Measurements from ENCODE around the gene MUC20. TPM values are rescaled to one million over a fixed set of nuclear protein-coding genes. Genes with fewer than 3 reads are reported as not detected.
"Not testable (repeated sequence)": the region's sequence is repeated elsewhere in the genome, so short reads cannot be mapped to it uniquely, and the experiment has no call there.

Gene MUC20, protein sequence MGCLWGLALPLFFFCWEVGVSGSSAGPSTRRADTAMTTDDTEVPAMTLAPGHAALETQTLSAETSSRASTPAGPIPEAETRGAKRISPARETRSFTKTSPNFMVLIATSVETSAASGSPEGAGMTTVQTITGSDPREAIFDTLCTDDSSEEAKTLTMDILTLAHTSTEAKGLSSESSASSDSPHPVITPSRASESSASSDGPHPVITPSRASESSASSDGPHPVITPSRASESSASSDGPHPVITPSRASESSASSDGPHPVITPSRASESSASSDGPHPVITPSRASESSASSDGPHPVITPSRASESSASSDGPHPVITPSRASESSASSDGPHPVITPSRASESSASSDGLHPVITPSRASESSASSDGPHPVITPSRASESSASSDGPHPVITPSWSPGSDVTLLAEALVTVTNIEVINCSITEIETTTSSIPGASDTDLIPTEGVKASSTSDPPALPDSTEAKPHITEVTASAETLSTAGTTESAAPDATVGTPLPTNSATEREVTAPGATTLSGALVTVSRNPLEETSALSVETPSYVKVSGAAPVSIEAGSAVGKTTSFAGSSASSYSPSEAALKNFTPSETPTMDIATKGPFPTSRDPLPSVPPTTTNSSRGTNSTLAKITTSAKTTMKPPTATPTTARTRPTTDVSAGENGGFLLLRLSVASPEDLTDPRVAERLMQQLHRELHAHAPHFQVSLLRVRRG
- 0.17 and 0.39 TPM in 2 replicates for total RNA-seq (2014; rRNA removed; shearing (Covaris generic))

DNA sequence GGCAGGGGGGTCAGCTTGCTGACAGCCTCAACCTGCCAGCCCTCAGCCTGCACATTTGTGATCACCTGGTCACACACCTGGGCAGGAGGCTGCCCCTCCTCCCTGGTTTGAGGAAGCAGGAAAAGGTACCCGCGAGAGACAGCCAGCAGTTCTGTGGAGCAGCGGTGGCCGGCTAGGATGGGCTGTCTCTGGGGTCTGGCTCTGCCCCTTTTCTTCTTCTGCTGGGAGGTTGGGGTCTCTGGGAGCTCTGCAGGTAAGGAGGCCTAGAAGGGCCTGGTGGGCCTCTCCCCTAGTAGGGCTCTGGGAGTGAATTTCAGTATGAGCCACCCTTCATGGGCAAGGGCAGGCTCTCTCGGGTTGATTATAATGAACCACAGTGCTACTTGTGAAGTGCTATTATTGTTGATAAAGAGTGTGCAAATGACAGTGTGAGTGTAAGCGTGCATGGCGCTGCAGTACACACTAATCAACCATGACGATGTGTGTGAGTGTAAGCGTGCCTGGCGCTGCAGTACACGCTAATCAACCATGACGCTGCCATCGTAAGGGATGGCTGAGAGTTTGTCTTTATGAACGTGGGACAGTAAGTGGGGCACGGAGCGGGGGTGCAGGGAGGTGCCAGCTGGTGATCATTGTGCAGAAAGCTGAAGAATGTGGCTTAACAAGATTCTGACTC is at the start of gene MUC20:
TSS of gene MUC20 (plus strand) at position 148 of the 676 bp plus-strand sequence. CDS start at position 178, 30 bp downstream.
- DNase-seq (ENCODE audit: low spot score) = not testable (repeated sequence)

DNA sequence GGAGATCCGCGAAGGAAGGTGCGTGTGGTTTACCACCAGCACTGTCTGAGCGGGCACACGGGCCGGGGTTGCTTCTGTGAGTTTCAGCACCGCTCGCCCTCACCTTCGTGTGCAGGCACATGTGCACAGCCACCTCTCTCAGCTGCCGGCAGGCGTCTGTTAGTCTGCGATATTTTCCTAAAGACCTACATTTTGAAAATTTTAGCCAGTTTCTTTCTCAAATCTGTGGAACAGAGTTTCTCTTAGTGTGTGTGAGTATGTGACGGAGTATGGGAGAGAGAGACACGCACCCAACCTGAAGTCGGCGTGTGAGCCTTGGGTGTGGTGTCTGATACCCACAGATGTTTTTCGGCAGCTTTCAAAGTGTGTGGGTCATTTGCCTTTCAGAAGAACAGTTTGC is 49.5 kb upstream of the MUC20 start:
- not testable (repeated sequence) for DNase-seq (ENCODE audit: low spot score)

DNA sequence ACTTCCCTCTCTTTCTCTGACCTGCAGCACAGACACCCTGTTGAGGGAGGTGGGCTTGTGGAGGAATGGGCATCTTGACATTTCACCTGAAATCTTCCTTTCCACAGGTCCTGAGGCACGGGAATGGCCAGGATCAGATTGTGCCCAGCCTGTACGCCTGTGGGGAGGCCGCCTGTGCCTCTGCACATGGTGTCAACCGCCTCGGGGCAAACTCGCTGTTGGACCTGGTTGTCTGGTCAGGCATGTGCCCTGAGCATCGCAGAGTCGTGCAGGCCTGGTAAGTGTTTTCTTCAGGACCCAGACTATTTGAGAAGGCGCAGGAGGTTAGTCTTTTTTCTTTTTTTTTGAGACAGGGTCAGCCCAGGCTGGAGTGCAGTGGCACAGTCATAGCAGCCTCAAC is 47.1 kb upstream of the MUC20 start:
- DNase-seq (ENCODE audit: low spot score) = not testable (repeated sequence)

DNA sequence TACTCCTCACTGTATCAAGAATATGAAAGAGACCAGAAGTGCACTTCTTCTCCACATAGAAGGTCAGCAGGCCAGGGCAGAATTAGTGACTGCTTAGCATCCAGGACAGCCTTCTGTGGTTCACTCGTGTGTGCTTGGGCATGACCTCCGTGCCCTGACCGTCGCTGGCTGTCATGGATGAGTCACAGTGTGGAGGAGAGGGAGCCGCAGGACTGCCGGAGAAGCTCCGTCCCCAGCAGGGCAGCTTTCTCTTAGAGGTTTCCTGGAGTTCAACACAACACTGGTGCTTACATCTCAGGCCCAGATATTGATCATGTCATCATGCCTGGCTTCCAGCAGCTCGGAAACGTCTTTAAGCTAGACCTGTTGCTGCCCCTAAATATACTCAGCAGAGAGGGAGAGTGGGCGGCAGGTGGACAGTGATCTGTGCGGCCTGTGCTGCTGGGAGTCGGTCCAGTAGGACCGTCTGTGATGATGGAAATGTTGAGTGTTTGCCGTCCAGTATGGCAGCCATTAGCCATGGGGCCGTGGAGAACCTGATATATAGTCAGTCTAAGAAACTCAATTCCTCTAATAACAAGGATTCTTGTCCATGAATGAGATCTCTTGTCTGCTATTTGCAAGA is 42.3 kb upstream of the MUC20 start:
- not testable (repeated sequence) for DNase-seq (ENCODE audit: low spot score)

DNA sequence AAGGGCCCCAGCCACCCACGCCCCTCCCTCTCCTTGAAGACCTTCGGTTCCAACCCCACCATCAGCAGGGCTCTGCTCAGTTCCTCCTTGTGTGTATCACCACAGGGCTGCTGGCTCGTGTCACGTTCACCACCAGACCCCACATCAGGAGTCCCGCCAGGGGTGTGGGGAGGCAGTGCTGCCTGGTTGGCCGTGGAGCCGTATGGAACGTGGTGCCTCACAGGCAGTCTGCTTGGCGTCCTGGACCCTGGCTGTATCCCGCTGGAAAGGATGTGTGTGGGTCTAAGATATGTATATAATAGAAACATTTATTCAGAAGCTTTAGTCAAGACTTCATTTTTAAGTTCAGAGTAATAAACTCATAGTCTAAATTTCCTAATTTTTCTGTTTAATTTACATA is 40.1 kb upstream of the MUC20 start:
- not testable (repeated sequence) for DNase-seq (ENCODE audit: low spot score)

DNA sequence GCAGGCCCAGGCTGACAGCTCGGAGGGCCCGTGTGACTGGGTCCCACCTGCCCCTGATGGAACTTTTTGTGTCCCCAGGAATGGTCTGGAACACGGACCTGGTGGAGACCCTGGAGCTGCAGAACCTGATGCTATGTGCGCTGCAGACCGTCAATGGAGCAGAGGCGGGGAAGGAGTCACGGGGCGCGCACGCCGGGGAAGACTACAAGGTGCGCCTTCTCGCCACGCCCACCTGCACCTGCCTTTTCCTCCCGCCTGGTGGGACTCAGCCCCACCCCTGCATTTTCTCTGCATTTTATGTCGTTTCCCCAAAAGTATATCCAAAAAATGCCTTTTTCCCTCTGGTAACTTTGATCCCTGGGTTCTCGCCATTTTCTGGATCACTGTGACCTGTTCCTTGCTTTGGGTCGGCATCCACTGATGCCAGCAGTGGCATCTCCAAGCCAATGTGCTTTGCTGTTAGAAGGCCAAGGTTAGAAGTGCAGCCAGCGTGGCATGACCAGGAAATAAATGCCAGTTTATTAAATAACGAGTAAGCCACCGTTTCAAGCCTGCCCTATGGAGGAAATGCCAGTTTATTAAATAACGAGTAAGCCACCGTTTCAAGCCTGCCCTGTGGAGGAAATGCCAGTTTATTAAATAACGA is 39.2 kb upstream of the MUC20 start:
- DNase-seq (ENCODE audit: low spot score) = not testable (repeated sequence)

DNA sequence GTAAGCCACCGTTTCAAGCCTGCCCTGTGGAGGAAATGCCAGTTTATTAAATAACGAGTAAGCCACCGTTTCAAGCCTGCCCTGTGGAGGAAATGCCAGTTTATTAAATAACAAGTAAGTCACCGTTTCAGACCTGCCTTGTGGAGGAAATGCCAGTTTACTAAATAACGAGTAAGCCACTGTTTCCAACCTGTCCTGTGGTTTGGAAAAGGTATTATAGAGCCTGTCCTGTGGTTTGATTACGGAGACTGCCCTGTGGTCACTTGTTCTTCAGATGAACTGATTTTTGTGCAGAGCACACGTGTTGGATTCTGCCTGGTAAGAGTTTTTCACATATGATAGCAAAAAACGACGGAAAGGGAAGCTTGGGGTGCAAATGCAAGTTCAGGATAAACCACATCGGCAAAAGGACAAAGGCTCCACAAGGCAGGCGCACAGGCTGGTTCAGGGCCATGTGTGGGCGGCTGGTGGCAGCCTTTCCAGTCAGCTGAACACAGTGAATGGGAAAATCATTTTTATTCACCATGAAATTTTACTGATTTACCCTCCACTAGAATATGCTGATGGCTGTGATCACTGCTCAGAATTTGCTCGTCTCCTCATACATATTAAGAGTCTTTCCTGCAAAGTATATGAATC is 38.6 kb upstream of the MUC20 start:
- not testable (repeated sequence) for DNase-seq (ENCODE audit: low spot score)

DNA sequence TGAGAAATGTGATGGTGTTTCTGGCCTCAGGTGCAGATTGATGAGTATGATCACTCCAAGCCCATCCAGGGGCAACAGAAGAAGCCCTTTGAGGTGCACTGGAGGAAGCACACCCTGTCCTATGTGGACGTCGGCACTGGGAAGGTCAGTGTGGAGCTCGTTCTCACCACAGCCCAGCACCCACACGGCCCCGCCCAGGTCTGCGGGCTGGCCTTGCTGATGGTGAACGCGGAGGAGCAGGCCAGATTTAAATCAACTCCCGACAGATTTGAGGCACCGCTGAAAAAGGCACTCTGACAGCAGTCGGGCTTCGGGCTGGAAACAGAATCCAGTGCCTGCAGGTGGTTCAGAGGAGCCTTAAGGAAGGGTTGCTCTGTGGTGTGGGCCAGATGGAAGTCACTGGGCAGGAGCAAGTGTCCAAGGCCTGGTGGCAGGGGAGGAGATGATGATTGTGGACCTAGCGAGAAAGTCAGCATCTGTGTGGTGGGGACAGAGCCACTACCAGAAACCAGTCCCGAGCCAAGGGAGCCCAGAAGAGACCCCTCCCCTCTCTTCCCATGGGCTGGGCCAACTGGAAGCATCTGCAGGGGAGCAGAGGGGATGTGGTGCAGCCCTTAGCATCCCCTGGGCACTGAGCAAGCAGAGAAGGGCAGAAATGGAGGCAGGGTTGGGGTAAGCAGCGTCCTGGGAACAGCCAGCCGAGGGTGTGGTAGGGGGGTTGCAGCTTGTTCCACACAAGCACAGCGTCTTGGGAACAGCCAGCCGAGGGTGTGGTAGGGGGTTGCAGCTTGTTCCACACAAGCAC is 36.9 kb upstream of the MUC20 start:
- peak; percentile 2 for DNase-seq (ENCODE audit: low spot score)

DNA sequence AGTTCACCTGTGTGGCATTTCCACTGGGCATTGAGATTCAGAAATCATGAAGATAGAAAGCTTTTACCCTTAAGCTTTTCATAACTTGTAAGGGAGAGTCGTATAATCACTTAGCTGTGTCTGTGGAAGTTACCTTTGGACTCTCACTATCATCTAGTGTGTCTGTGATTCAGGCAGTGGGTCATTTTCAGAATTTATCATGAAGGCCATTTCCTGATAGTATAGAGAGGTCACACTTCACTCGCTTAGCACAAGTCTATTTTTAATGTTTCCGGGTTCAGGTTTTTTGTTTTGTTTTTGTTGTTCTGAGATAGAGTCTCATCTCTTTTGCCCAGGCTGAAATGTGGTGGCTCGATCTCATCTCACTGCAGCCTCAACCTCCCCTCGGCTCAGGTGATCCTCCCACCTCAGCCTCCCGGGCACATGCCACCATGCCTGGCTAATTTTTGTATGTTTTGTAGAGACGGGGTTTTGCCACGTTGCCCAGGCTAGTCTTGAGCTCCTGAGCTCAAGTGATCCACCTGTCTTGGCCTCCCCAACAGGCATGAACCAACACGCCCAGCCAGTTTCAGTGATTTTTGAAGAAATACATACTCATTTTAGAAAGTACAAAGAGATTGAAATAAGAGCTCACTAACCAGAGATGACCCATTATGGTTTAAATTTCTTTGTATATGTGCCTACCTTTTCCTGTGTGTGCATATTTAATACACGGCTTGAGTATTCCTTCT is 36.1 kb upstream of the MUC20 start:
- not testable (repeated sequence) for DNase-seq (ENCODE audit: low spot score)

DNA sequence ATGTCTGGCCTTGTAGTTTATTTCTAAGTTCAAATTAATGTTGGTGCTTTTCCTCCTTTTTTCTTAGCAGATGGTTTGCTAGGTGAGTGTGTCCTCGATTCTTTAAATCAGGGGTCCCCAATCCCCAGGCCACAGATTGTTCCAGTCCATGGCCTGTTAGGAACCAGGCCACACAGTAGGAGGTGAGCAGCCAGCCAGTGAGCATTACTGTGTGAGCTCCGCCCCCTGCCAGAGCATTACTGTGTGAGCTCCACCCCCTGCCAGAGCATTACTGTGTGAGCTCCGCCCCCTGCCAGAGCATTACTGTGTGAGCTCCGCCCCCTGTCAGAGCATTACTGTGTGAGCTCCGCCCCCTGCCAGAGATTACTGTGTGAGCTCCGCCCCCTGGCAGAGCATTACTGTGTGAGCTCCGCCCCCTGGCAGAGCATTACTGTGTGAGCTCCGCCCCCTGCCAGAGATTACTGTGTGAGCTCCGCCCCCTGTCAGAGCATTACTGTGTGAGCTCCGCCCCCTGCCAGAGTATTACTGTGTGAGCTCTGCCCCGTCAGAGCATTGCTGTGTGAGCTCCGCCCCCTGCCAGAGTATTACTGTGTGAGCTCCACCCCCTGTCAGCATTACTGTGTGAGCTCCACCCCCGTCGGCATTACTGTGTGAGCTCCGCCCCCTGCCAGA is 34.1 kb upstream of the MUC20 start:
- peak; percentile 2 for DNase-seq (ENCODE audit: low spot score)

DNA sequence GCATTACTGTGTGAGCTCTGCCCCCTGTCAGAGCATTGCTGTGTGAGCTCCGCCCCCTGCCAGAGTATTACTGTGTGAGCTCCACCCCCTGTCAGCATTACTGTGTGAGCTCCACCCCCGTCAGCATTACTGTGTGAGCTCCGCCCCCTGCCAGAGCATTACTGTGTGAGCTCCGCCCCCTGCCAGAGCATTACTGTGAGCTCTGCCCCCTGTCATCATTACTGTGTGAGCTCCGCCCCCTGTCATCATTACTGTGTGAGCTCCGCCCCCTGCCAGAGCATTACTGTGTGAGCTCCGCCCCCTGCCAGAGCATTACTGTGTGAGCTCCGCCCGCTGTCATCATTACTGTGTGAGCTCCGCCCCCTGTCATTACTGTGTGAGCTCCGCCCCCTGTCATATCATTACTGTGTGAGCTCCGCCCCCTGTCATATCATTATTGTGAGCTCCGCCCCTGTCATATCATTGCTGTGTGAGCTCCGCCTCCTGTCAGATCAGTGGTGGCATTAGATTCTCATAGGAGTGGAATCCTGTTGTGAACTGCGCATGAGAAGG is 33.5 kb upstream of the MUC20 start:
- DNase-seq (ENCODE audit: low spot score) = peak; percentile 13

DNA sequence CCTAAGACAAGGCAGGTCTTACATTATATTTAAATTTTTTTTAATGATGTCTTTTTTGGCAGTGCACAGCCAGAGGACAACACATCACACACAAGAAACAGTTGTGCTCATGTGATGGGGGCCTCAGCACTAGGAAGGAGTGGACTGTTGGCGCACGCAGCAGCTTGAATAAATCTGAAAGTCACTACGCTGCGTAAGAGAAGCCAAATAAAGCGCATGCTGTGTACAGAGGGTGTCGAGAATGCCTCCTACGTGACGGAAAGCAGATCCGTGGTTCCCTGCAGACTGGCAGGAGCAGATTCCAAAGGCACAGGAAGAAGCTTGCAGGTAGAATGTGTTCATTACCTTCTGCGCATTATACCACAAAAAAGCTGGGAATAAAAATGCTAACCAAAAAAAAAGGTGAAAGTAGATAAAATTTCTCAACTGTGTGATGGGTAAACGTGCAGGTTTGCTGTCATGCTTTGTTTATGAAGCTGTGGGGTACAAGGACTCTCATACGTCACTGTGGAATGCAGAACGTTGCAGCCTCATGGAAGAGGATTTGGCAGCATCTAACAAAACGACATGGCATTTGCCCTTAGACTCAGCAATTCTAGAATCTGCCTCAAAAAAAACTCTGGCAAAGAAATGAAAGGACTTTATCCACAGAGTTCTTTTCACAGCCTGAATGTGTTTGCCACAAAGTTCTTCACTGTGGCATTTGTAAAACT is 32.2 kb upstream of the MUC20 start:
- DNase-seq (ENCODE audit: low spot score) = not testable (repeated sequence)

DNA sequence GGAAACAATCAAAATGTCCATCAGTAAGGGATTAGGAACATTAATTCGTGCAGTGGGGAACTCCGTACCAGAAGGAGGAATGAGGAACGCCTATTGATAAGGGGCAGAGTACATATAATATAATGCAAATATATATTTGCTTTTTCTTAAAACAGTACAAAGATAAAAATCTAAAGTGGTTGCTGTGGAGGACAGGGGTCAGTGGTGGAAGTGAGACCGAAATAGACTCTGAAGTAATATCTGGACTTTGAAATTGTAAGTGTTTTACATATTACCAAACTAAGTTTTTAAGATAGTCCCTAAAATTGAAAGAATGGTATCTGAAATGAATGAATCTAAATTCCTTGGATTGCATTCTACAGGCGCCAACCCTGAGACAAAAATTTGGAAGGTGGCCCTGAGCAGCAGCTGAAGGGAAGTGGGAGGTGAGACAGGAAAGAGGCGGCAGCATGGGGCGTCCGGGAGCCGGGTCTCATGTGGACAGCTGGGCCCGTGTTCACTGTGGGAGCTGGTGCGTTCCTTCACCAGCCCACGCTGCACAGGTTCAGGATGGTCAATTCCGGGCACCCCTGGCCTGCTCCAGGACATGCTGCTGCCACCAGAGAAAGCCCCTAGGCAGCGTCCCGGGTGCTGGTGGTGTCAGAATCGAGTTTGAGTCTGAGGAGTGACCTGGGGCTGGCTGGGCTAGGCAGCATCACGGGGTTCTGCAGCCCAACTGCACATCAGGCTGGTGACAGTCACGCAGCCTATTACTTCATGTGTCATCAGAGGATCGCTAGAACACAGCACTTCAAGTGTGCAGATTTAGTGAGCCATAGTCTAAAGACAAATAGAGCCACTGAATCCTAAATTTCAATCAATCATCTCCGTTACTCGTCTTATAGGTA is 31.4 kb upstream of the MUC20 start:
- DNase-seq (ENCODE audit: low spot score) = peak; percentile 5

DNA sequence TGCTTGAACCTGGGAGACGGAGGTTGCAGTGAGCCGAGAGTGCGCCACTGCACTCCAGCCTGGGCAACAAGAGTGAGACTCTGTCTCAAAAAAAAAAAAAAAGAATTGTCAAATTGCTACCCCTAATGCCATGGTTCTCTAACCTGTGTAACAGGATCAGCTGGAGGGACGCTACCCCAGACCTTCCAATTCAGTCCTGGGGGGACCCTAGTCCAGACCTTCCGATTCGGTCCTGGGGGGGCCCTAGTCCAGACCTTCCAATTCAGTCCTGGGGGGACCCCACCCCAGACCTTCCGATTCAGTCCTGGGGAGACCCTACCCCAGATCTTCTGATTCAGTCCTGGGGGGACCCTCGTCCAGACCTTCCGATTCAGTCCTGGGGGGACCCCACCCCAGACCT is 29.8 kb upstream of the MUC20 start:
- DNase-seq (ENCODE audit: low spot score) = no peak

DNA sequence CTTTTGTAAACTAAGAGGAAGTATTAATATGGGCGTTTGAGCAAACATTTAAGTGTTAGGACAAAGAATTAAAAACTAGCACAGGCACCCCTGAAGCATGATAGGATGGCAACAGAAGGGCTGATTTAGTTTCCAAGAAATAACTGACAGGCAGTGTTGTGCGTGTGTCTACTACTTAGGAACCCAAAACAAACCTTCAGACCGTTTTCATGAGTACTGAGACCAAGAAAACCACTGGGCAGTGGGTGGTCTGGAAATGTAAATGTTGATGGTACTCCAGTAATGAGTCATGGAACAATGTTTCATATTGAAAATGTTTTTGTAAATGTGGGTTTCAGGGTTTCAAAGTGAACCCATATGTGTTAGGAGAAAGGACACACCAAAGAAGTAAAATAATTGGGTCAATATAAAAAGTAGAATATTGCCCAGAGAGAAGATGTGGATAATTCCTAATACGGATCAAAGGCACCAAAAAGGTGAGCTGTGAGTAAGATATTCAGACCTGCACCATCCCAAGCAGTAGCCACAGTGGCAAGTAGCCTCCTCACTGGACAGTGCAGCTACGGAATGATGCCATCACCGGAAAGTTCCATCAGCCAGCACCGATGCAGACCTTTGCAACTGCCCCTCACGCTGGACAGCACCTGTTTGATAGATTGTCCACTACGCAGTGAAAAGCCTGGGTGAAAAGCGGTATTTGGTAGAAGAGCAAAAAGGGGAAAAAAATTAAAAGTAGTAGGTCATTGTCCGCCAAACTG is 29.0 kb upstream of the MUC20 start:
- peak; percentile 4 for DNase-seq (ENCODE audit: low spot score)

DNA sequence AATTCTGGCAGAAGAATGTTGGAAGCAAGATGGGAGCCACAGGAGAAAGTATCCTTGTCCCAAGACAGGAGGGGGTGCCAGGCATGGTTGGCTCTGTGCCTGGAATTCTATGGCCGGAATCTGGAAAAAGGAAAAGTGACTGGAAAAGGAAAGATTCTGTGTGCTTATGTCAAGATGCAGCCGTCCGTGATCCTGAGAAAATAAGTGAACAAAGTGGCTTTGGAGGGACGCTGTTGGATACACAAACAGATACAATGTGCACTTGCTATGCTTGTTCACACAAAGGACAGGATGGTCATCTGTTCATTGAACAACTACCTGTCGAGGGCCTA is 28.5 kb upstream of the MUC20 start:
- peak; percentile 6 for DNase-seq (ENCODE audit: low spot score)
